ENCODE results near the gene PARVG.

The PARVG gene

GRCh38 chr22:44200451-44200850 lies 19.7 kb downstream of the PARVG start:
- H3K27me3 ChIP-seq (replicated peaks; ENCODE audit: insufficient read depth, low read length): peaks cover 45% of the 10 kb centered on the region
- no peak overlapping the region for H3K27ac ChIP-seq (ENCODE audit: low read length)
- H3K9ac ChIP-seq (ENCODE audit: low read length): no peak overlapping the region
- no peak for DNase-seq
- H3K36me3 ChIP-seq (replicated peaks; ENCODE audit: insufficient read depth, low read length): no peaks in the 10 kb centered on the region
- H3F3A ChIP-seq (ENCODE audit: insufficient read depth, low read length): no peaks in the 10 kb centered on the region
- no peaks in the 10 kb centered on the region for H4K20me1 ChIP-seq (ENCODE audit: insufficient read depth, low read length)
- no peak overlapping the region for H3K4me2 ChIP-seq (ENCODE audit: low read depth, low read length)
- no peak for TF ChIP-seq EZH2phosphoT487 (IDR thresholded peaks at IDR 0.05; ENCODE audit: low read length)
- no peak for TF ChIP-seq CTCF (IDR thresholded peaks at IDR 0.05; ENCODE audit: low read length)
- TF ChIP-seq EZH2 (optimal IDR thresholded peaks at IDR 0.05; ENCODE audit: low read depth, low read length): no peak
- H3K9me3 ChIP-seq (replicated peaks; ENCODE audit: insufficient read depth, low read length): no peaks in the 10 kb centered on the region
- no peak overlapping the region for H3K4me3 ChIP-seq (ENCODE audit: low read length)
- H3K4me1 ChIP-seq (ENCODE audit: low read length): peaks cover 2% of the 10 kb centered on the region; the same call in 1 of the 2 replicates
- no peak overlapping the region for H2AFZ ChIP-seq (ENCODE audit: low read length)
- no peaks in the 10 kb centered on the region for H3K9me2 ChIP-seq (replicated peaks; ENCODE audit: insufficient read depth, low read length)
- no peaks in the 10 kb centered on the region for H3K79me2 ChIP-seq (ENCODE audit: low read length)

DNA sequence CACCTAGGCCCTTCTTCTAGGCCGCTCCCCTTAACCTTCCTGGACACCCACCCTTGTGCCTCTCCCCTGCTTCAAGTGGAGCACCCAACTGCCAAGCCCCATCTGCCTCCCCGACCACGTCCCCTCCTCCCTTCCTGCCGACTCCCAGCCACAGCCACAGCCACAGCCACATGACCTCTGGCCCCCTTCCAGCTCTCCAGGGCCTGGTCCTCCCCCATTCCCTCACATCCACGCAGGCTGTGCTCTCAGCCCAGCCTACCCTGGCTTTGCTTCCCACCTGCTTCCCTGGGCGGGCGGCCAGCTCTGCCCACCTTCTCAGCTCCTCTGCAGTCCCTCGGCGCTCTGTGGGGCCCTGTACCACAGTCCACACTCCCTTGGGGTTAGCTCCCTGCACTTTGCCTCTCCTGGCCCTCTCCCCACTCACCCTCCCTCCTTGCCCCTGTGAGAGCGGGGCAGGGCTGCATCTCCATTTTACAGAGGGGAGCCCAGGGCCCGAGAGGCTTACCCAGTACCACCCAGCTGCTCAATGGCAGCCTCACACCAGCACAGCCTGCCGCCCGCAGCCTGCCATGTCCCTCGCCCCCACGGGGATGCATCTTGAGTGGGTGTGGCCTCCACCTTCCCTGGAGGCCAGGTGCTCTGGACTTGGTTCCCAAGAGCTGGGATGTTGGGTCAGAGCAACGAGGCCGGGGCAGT lies 20.3 kb downstream of the PARVG start:
- no peaks in the 10 kb centered on the region for H3K9me3 ChIP-seq (replicated peaks; ENCODE audit: insufficient read depth, low read length)
- no peaks in the 10 kb centered on the region for H3K36me3 ChIP-seq (replicated peaks; ENCODE audit: insufficient read depth, low read length)
- H3K4me2 ChIP-seq (ENCODE audit: low read depth, low read length): no peak overlapping the region
- no peak overlapping the region for H3K4me3 ChIP-seq (ENCODE audit: low read length)
- H3K27ac ChIP-seq (ENCODE audit: low read length): no peak overlapping the region
- H2AFZ ChIP-seq (ENCODE audit: low read length): no peak overlapping the region
- no peaks in the 10 kb centered on the region for H3K79me2 ChIP-seq (ENCODE audit: low read length)
- no peak overlapping the region for H3K9ac ChIP-seq (ENCODE audit: low read length)
- H3K27me3 ChIP-seq (replicated peaks; ENCODE audit: insufficient read depth, low read length): peaks cover 45% of the 10 kb centered on the region
- H3K9me2 ChIP-seq (replicated peaks; ENCODE audit: insufficient read depth, low read length): no peaks in the 10 kb centered on the region
- no peaks in the 10 kb centered on the region for H4K20me1 ChIP-seq (ENCODE audit: insufficient read depth, low read length)
- H3F3A ChIP-seq (ENCODE audit: insufficient read depth, low read length): no peaks in the 10 kb centered on the region
- no peak for DNase-seq
- no peaks in the 10 kb centered on the region for H3K4me1 ChIP-seq (ENCODE audit: low read length)
- TF ChIP-seq CTCF (IDR thresholded peaks at IDR 0.05; ENCODE audit: low read length): no peak
- TF ChIP-seq EZH2phosphoT487 (IDR thresholded peaks at IDR 0.05; ENCODE audit: low read length): no peak

GRCh38 chr22:44201665-44202064 lies 20.9 kb downstream of the PARVG start:
- Histone ChIP-seq H3K9ac (ENCODE audit: low read length) (no peak overlapping the region), H3K4me2 (ENCODE audit: low read depth, low read length) (no peak overlapping the region), H3K27me3 (replicated peaks; ENCODE audit: insufficient read depth, low read length) (peaks cover 44% of the 10 kb centered on the region), H3K9me3 (replicated peaks; ENCODE audit: insufficient read depth, low read length) (no peaks in the 10 kb centered on the region), H3K4me1 (ENCODE audit: low read length) (no peaks in the 10 kb centered on the region), H3K27ac (ENCODE audit: low read length) (no peak overlapping the region), H4K20me1 (ENCODE audit: insufficient read depth, low read length) (no peaks in the 10 kb centered on the region), H3K4me3 (ENCODE audit: low read length) (no peak overlapping the region), H3K79me2 (ENCODE audit: low read length) (no peaks in the 10 kb centered on the region), H2AFZ (ENCODE audit: low read length) (no peak overlapping the region), H3K36me3 (replicated peaks; ENCODE audit: insufficient read depth, low read length) (no peaks in the 10 kb centered on the region), H3K9me2 (replicated peaks; ENCODE audit: insufficient read depth, low read length) (no peaks in the 10 kb centered on the region), H3F3A (ENCODE audit: insufficient read depth, low read length) (no peaks in the 10 kb centered on the region)
- no peak for TF ChIP-seq CTCF (IDR thresholded peaks at IDR 0.05; ENCODE audit: low read length)
- TF ChIP-seq EZH2 (optimal IDR thresholded peaks at IDR 0.05; ENCODE audit: low read depth, low read length): no peak
- TF ChIP-seq EZH2phosphoT487 (IDR thresholded peaks at IDR 0.05; ENCODE audit: low read length): no peak
- no peak for DNase-seq
